ENCODE data around the gene OSBPL8.

OSBPL8 gene

DNA sequence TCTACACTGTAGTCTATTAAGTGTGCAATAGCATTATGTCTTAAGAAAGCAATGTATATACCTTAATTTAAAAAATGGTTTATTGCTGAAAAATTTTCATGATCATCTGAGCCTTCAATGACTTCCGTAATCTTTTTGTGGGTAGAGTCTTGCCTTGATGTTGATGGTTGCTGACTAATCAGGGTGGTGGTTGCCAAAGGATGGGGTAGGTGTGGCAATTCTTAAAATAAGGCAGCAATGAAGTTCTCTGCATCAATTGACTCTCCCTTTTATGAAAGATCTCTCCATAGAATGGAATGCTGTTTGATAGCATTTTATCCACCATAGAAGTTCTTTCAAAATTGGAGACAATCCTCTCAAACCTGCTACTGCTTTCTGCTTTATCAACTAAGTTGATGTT, 252.5 kb downstream of the OSBPL8 start:
- DNase-seq (ENCODE audit: low read depth in 2 of 2), result no peak

- DNase-seq (ENCODE audit: low read depth in 2 of 2), result no peak
These were observed 255.5 kb downstream of the OSBPL8 start for GRCh38 chr12:76303989-76304460.

- DNase-seq (ENCODE audit: low read depth in 2 of 2), result no peak
These were observed 256.2 kb downstream of the OSBPL8 start for GRCh38 chr12:76303365-76303764.
